ENCODE results near the gene DNAJB6.

Gene DNAJB6

GRCh38 chr7:157397036-157397720 is 60.4 kb downstream of the DNAJB6 start:
- TF ChIP-seq JUND (IDR thresholded peaks at IDR 0.05; ENCODE audit: low read depth), result no peak
- DNase-seq (ENCODE audit: low read depth in 1 of 2, low spot score in 1 of 2), result no peak
- in situ Hi-C loops (cut with HindIII; ENCODE audit: low pct_unique_long_range_greater_than_20kb, low sequenced_read_pairs), result no loop called here

- TF ChIP-seq JUND (IDR thresholded peaks at IDR 0.05; ENCODE audit: low read depth), result no peak
- DNase-seq (ENCODE audit: low read depth in 1 of 2, low spot score in 1 of 2), result peak; percentile 55 to 81
- in situ Hi-C loops (cut with HindIII; ENCODE audit: low pct_unique_long_range_greater_than_20kb, low sequenced_read_pairs), result no loop called here
Observed at GRCh38 chr7:157397731-157398691, 61.2 kb downstream of the DNAJB6 start.

GRCh38 chr7:157399086-157399687 is 62.4 kb downstream of the DNAJB6 start:
- in situ Hi-C loops (cut with HindIII; ENCODE audit: low pct_unique_long_range_greater_than_20kb, low sequenced_read_pairs), result no loop called here
- TF ChIP-seq JUND (IDR thresholded peaks at IDR 0.05; ENCODE audit: low read depth), result no peak
- DNase-seq (ENCODE audit: low read depth in 1 of 2, low spot score in 1 of 2), result no peak

- in situ Hi-C loops (cut with HindIII; ENCODE audit: low pct_unique_long_range_greater_than_20kb, low sequenced_read_pairs), result no loop called here
- no peak for TF ChIP-seq JUND (IDR thresholded peaks at IDR 0.05; ENCODE audit: low read depth)
- no peak for DNase-seq (ENCODE audit: low read depth in 1 of 2, low spot score in 1 of 2)
Observed at GRCh38 chr7:157400171-157400860, 63.5 kb downstream of the DNAJB6 start.

- DNase-seq (ENCODE audit: low read depth in 1 of 2, low spot score in 1 of 2), result no peak
- in situ Hi-C loops (cut with HindIII; ENCODE audit: low pct_unique_long_range_greater_than_20kb, low sequenced_read_pairs), result no loop called here
- TF ChIP-seq JUND (IDR thresholded peaks at IDR 0.05; ENCODE audit: low read depth), result no peak
Observed at GRCh38 chr7:157401567-157402387, 65.0 kb downstream of the DNAJB6 start.

GRCh38 chr7:157402388-157402703 is 65.5 kb downstream of the DNAJB6 start:
- in situ Hi-C loops (cut with HindIII; ENCODE audit: low pct_unique_long_range_greater_than_20kb, low sequenced_read_pairs), result no loop called here
- no peak for TF ChIP-seq JUND (IDR thresholded peaks at IDR 0.05; ENCODE audit: low read depth)
- DNase-seq (ENCODE audit: low read depth in 1 of 2, low spot score in 1 of 2), result no peak

- no peak for TF ChIP-seq JUND (IDR thresholded peaks at IDR 0.05; ENCODE audit: low read depth)
- in situ Hi-C loops (cut with HindIII; ENCODE audit: low pct_unique_long_range_greater_than_20kb, low sequenced_read_pairs), result no loop called here
- DNase-seq (ENCODE audit: low read depth in 1 of 2, low spot score in 1 of 2), result no peak
Observed at GRCh38 chr7:157402911-157403534, 66.2 kb downstream of the DNAJB6 start.

- in situ Hi-C loops (cut with HindIII; ENCODE audit: low pct_unique_long_range_greater_than_20kb, low sequenced_read_pairs), result no loop called here
- no peak for TF ChIP-seq JUND (IDR thresholded peaks at IDR 0.05; ENCODE audit: low read depth)
- DNase-seq (ENCODE audit: low read depth in 1 of 2, low spot score in 1 of 2), result no peak
Observed at GRCh38 chr7:157403646-157404401, 67.0 kb downstream of the DNAJB6 start.

GRCh38 chr7:157404845-157405481 is 68.2 kb downstream of the DNAJB6 start:
- DNase-seq (ENCODE audit: low read depth in 1 of 2, low spot score in 1 of 2), result peak; percentile 50 to 84
- in situ Hi-C loops (cut with HindIII; ENCODE audit: low pct_unique_long_range_greater_than_20kb, low sequenced_read_pairs), result no loop called here
- TF ChIP-seq JUND (IDR thresholded peaks at IDR 0.05; ENCODE audit: low read depth), result no peak

GRCh38 chr7:157405501-157405900 is 68.7 kb downstream of the DNAJB6 start:
- in situ Hi-C loops (cut with HindIII; ENCODE audit: low pct_unique_long_range_greater_than_20kb, low sequenced_read_pairs), result no loop called here
- no peak for DNase-seq (ENCODE audit: low read depth in 1 of 2, low spot score in 1 of 2)
- TF ChIP-seq JUND (IDR thresholded peaks at IDR 0.05; ENCODE audit: low read depth), result no peak
